Mucosa of descending colon (tissue), 3 donors: ENCODE data around the gene TCOF1. TPM values are rescaled to one million over a fixed set of nuclear protein-coding genes. Genes with fewer than 3 reads are reported as not detected.

Experiments
- ATAC-seq: fragments of 200-7000 bp; cut with Tn5 transposase; one replicate; pipeline ENCODE4 v1.9.1; 2020; ENCODE audit warnings: mild to moderate bottlenecking, moderate library complexity
- DNase-seq, 3 donors: peaks; one replicate each; pipeline ENCODE4 v3.0.0-alpha.2; 2020
- H3K36me3 ChIP-seq: fragments of 200-600 bp; one replicate; pipeline ENCODE4 v1.8.0; 2021; ENCODE audit warnings: low read depth, mild to moderate bottlenecking
- H3K4me1 ChIP-seq: fragments of 200-600 bp; one replicate; pipeline ENCODE4 v1.8.0; 2021; ENCODE audit warnings: low read depth, mild to moderate bottlenecking
- H3K4me3 ChIP-seq: fragments of 200-600 bp; one replicate; pipeline ENCODE4 v1.8.0; 2021; ENCODE audit warnings: mild to moderate bottlenecking
- H3K9me3 ChIP-seq: fragments of 200-600 bp; one replicate; pipeline ENCODE4 v1.8.0; 2021; ENCODE audit warnings: mild to moderate bottlenecking
- CTCF ChIP-seq: fragments of 200-600 bp; IDR thresholded peaks from one replicate; pipeline ENCODE4 v1.8.0; 2022; ENCODE audit warnings: antibody characterized with exemption, mild to moderate bottlenecking
- intact Hi-C, 2 donors: fragments of 100-400 bp; cut with DNase I in 1 of 2; cut with micrococcal nuclease in 1 of 2; formaldehyde crosslinking; loops; one replicate each; pipeline versions ENCODE4 v1.11.0 to v1.11.1; 2022; cut with DNase I, micrococcal nuclease
- total RNA-seq, 3 donors: library from RNA; stranded (reverse); fragmentation: NEBNext Ultra II Directional in 2 of 3; extraction: Animal tissue kit (Norgen Biotek cat#: 25700) in 2 of 3; gene quantifications; one replicate each; pipeline versions ENCODE4 v1.2.1 to v1.2.4, GENCODE V29; 2021 to 2023
- donor health status: DM: no; HTN: no; CAD: no; lungs with moderate emphysema.
- donor health status: DM: no; HTN: no; CAD: no.
- donor health status: DM: no; HTN: yes; CAD: no.

TCOF1 gene
- total RNA-seq, 3 donors from 2014 or later: 17.3 to 36.2 (median 26.0) TPM

GRCh38 chr5:150406723-150407095 lies 49.2 kb downstream of the TCOF1 start:
- H3K4me1 ChIP-seq: peaks cover 6% of the 10 kb centered on the region
- H3K4me3 ChIP-seq: no peak overlapping the region
- no peaks in the 10 kb centered on the region for H3K36me3 ChIP-seq

GRCh38 chr5:150407096-150407720 lies 49.7 kb downstream of the TCOF1 start:
- Histone ChIP-seq H3K36me3 (no peaks in the 10 kb centered on the region), H3K9me3 (no peaks in the 10 kb centered on the region), H3K4me1 (peaks cover 6% of the 10 kb centered on the region), H3K4me3 (no peak overlapping the region)
- TF ChIP-seq CTCF: no peak
- DNase-seq (no peak), ATAC-seq (no peak)
- intact Hi-C loops: no loop called here

More at GRCh38 chr5:150406723-150407095, 49.2 kb downstream of the TCOF1 start:
- peak in 1 of 3 donors; percentile 55 for DNase-seq
- H3K9me3 ChIP-seq: no peaks in the 10 kb centered on the region
- intact Hi-C loops: no loop called here
- ATAC-seq: no peak
- TF ChIP-seq CTCF: no peak

GRCh38 chr5:150408231-150408943 lies 50.9 kb downstream of the TCOF1 start:
- no peaks in the 10 kb centered on the region for H3K36me3 ChIP-seq
- no peaks in the 10 kb centered on the region for H3K9me3 ChIP-seq
- ATAC-seq (no peak), DNase-seq (peak in 1 of 3 donors; percentile 37)
- TF ChIP-seq CTCF: no peak
- no peak overlapping the region for H3K4me3 ChIP-seq
- H3K4me1 ChIP-seq: peaks cover 13% of the 10 kb centered on the region
- intact Hi-C loops: no loop called here

GRCh38 chr5:150409638-150410523 lies 52.4 kb downstream of the TCOF1 start:
- Histone ChIP-seq H3K9me3 (no peaks in the 10 kb centered on the region), H3K4me3 (no peak overlapping the region), H3K4me1 (peaks cover 14% of the 10 kb centered on the region), H3K36me3 (no peaks in the 10 kb centered on the region)
- intact Hi-C loops: no loop called here
- peak; percentile 71 for ATAC-seq
- no peak for TF ChIP-seq CTCF
- peak; percentile 71 to 89 (median 72) for DNase-seq

GRCh38 chr5:150410524-150411244 lies 53.2 kb downstream of the TCOF1 start:
- TF ChIP-seq CTCF: no peak
- H3K4me3 ChIP-seq: no peak overlapping the region
- DNase-seq (peak in 2 of 3 donors; percentile 32 to 82), ATAC-seq (peak; percentile 66)
- no peaks in the 10 kb centered on the region for H3K9me3 ChIP-seq
- H3K36me3 ChIP-seq: no peaks in the 10 kb centered on the region
- H3K4me1 ChIP-seq: peaks cover 14% of the 10 kb centered on the region
- intact Hi-C loops: no loop called here
